ENCODE data around the gene KLK3.
A peak's percentile ranks its signal among the peaks of the same experiment; 100 is the strongest.

Gene KLK3

DNA sequence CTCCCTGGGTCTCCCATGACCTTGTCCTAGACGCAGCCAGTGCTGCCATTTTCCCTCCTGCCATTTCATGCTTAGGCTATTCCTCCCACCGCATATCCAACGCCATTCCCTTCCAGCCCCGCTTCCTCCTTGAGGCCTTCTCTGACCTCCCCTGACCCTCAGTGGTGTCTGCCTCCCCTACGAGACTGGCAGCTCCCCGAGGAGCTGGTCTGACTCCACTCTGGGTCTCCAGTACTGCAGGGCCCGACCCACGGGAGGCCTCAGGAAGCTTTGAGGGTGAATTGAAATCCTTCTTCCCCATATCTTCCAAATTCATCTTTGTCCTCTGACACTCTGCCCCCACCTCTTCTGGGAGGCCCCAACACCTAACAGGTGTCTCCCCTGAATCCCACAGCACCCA lies 22.0 kb upstream of the KLK3 start:
- no peak for DNase-seq

DNA sequence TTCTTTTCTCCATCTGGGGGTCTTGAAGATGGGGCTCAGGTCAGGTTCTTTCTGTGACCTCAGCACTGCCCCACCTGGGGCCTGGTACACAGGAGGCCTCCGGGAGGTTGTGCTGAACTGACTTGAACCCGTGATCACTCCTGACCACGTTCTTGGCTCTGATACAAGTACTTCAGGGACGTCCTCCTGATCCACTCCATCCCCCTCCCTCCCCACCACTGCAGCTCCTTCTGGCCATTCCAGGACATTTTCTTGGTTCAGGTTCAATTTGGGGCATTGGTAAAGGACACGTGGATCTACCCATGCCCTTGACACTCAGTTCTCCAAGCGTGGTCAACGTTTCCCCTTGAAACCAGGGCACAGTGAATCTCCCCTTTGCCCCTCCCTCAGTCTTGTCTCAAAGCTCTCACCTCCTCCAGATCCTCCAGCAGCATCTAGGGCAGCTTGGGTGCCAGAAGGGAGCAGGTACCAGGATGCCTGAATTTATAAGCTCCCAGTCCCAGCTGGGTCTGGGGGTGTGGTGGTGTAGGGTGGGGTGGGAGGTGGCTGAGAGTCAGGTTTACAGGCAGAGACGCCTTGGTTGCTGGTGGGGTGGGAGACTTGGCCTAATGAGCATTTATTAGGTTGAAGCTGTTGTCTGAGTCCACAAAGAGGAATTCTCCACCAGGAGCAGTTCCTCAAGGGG lies 21.5 kb upstream of the KLK3 start, which contains the start of gene KLK15:
TSS of gene KLK15 (minus strand) at position 458 of the 685 bp plus-strand sequence. CDS start 2,082 bp downstream, outside the sequence.
- no peak for DNase-seq

DNA sequence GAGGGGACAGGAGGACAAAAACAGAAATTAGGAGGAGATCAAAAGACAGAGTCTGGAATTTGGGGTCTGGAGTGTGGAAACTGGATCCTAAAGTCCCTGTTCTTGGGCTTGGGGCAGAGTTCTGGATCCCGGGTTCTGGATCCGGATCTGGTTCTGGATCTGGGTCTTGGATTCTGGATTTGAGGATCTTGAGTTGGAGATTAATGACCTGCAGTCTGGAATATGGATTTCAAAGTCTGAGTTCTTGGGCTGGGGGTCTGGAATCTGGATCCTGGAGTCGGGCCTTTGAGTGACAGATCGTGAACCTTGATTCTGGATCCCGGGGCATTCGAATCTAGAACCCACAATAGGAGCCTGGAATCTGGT lies 20.9 kb upstream of the KLK3 start:
- no peak for DNase-seq

DNA sequence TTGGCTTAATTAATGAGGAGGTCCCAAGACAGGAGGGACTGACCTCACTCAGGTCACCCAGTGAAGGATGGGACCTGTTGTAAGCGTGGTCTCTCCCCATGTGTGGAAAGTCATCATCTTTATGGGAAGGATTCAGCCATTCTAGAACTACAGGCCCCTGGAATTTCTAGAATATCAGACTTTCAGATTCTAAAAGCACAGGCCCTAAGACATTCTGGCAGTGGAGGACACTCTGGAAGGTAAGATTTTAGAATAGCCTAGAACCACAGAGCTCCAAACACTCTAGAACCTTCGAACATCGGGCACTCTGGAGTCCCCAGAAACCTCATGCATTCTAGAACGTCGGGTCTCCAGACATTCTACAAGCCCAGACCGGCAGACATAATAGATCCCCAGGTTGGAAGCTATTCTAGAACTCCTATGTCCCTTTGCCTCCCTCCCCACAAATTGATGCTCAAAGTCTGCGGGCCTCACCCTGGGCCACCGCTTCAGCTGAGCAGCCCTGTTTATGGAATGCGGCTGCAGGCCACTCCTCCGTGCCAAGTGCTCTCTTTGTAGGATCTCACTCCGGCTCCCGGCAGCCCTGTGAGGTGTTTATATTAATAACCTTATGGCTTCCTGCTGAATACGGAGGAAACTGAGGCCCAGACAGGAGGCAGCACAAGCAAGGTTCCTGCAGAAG lies 19.5 kb upstream of the KLK3 start:
- DNase-seq: no peak

DNA sequence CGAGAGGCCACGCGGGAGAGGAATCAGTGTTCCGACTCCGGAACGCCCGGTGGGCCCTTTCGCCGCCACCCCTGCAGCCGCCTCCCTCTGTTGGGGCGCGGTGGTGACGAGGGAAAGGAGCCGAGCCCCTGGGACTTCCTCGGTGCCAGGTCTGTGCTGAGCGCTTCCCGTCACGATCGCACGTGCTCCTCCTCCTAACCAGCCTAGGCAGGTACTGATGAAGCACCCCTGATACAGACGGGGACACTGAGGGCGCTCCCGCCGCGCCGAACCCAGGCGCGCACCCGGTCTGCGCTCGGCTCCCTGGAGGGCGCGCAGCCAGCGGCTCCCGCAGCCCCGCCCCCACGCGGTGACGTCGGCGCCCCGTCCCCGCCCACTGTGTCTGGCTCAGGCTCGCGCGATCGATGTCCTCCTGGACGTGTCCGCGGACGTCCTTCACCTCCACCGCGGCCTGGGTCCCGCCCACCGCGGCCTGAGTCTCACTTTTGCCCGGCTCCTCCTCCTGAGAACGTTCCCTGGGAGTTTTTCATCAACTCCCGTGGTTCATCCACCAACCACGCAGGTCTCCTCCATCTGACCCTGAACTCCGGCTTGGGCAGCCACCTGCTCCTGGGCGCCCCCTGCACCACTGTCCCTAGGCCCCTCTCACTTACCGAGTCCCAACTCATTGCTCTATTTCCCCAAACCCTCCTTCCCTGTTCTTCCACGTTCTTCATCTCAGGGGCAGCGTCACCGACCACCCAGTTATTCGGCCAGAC lies 18.8 kb upstream of the KLK3 start:
- DNase-seq: peak; percentile 30 to 54 (median 32)

DNA sequence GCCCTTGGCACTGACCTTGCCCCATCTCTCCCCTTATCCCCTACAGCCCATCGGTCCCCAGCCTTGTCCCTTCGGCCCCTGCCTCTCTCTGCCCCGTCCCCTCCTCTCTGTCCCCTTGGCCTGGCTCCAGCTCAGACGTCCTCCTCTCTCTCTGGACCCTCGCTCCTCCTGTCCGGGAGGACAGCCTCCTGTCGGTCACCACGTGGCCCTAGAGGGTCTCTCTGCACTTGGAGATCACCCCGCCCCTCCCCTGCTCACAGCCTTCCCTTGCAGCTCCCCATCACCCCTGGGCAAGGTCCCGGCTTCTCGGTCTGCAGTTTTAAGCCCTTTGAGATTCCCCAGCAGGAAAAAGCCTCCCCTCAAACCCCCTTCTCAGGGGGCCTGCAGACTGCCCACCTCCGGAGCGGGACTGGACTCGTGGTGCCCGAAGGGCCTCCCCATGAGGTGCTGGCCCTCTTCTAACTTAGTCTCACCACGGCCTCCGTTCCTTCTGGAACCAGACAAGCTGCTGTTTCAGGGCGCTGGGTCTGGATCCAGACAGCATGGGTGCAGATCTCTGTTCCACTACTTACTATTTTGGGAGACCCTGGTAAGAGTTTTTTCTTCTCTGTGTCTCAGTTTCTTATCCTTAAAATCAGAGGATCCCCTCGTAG lies 18.0 kb upstream of the KLK3 start:
- no peak for DNase-seq

DNA sequence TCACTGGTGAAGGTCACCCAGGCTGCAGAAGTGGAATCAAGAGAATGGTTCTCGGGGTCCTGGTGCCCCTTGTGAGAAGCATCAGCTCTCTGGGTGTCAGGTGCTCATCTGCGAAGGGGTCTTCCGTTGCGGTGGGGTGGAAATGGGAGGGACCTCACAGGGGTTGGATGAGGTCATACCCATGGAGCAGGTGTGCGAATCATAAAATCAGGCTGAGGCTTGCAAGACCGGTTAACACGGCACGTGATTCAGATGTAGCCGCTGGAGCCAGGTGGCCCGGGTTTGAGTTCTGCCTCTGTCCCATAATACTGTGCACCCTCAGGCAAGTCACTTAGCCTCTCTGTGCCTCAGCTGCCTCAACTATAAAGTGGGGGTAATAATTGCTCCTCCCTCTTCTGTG lies 17.4 kb upstream of the KLK3 start:
- DNase-seq: no peak

DNA sequence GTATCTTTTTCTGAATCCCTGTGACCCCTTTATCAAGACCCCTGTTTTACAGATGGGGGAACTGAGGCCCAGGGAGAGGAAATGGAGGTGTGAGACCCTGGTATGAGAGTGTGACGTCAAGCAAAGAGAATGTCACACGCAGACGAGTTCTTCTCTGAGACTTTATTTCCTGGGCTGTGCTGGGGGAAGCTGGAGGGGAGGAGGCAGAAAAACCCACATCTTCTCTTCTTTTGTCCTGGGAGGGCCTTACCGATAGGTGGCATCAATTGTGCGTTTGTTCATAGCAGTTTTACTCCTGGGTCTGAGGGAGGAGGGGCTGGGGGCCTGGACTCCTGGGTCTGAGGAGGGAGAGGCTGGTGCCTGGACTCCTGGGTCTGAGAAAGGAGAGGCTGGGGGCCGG lies 16.5 kb upstream of the KLK3 start:
- DNase-seq: no peak

DNA sequence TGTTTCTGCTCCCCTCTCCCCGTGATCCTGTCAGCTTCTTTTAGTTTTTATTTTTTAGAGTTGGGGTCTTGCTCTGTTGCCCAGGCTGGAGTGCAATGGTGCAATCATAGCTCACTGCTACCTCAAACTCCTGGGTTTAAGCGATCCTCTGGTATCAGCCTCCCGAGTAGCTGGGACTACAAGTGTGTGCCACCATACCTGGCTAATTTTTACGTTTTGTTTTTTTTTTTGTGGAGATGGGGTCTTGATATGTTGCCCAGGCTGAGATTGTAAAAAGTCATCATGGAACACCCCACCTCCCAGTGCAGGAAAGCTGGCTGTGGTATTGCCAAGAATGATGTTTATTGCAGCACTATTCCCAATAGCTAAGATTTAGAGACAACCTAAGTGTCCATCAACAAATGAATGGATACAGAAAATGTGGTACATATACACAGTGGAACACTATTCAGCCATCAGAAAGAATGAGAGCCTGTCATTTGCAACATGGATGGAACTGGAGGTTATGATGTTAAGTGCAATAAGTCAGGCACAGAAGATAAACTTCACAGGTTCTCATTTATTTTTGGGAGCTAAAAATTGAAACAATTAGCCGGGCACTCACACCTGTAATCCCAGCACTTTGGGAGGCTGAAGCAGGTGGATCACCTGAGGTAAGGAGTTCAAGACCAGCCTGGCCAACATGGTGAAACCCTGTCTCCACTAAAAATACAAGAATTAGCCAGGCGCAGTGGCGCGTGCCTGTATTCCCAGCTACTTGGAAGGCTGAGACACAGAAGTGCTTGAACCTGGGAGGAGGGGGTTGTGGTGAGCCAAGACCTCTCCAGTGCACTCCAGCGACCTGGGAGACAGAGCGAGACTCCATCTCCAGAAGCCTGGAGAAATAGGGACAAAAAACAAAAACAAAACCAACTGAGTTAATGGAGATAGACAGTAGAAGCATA lies 14.7 kb upstream of the KLK3 start:
- DNase-seq: no peak

DNA sequence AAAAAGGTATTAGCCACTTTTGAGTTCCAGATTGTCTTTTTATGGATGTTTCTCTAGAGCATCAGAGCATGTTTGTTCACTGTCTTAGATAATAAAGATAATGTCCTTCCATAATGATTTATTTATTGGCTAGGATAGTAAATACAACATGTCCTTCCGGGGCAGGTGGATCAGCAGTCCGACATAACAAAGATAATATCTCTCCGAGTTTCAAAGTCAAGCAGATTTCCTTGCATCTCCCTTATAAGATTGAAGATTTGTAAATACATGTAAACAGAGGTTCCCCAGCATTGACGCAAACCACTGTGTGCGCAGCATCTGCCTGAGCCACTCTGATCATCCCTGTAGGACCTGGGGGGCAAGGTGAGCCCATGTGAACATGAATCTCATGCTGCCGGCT lies 12.6 kb upstream of the KLK3 start:
- no peak for DNase-seq

DNA sequence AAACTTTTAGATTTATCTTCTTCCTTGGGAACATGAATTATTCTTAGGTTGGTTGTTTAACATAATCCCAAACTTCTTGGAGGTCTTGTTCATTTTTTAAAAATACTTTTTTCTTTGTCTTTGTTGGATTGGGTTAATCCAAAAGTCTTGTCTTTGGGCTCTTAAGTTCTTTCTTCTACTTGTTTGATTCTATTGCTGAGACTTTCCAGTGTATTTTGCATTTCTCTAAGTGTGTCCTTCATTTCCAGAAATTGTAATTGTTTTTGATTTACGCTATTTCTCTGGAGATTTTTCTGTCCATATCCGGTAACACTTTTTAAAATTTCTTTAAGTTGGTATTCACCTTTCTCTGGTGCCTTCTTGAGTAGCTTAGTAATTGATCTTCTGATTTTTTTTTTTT lies 11.5 kb upstream of the KLK3 start:
- no peak for DNase-seq

DNA sequence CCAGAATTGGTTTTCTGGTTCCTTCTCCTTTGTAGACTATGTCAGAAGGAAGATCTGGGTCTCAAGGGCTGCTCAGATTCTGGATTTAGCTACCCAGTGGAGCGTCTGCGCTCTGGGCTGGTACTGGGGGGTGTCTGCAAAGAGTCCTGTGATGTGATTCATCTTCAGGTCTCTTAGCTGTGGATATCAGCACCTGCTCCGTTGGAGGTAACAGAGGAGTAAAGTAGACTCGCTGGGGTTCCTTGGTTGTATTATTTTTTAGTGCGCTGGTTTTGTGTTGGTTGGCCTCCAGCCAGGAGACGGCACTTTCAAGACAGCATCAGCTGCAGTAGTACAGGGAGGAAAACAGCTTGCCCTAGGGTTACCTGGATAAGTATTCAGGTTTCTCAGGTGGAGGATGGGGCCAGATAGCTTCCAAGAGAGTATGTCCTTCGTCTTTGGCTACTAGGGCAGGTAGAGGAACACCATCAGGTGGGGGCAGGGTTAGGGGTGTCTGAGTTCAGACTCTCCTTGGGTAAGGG lies 11.0 kb upstream of the KLK3 start:
- no peak for DNase-seq

DNA sequence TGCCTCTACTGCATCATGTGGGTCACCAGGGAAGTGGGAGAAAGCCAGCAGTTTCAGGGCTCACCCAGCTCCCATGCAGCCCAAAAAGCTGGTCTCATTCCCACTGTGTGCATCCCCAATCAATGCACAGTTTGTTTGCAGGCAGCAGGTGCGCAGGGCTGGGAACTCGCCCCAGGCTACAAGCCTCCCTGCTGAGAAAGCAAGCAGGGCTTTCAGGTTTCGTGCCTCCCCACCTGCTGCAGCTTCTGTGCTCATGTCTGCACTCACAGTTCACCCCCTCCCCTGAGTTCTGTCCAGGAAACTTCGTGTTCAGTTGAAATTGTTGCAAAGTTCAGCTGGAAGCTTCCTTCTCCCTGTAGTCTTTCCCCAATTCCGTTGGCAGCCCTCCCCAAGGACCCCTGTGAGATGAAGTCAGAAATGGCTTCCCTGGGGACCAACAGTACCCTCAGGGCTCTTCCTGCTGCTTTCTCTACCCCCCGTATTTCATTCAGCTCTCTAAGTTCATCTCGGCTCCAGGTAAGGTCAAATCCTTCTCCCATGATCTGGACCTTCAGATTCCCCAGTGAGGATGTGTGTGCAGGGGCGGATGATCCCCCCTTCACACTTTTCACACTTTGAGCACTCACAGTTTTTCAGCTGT lies 10.3 kb upstream of the KLK3 start:
- no peak for DNase-seq

DNA sequence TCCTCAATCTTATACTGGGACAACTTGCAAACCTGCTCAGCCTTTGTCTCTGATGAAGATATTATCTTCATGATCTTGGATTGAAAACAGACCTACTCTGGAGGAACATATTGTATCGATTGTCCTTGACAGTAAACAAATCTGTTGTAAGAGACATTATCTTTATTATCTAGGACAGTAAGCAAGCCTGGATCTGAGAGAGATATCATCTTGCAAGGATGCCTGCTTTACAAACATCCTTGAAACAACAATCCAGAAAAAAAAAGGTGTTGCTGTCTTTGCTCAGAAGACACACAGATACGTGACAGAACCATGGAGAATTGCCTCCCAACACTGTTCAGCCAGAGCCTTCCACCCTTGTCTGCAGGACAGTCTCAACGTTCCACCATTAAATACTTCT lies 4.0 kb upstream of the KLK3 start:
- DNase-seq: no peak

DNA sequence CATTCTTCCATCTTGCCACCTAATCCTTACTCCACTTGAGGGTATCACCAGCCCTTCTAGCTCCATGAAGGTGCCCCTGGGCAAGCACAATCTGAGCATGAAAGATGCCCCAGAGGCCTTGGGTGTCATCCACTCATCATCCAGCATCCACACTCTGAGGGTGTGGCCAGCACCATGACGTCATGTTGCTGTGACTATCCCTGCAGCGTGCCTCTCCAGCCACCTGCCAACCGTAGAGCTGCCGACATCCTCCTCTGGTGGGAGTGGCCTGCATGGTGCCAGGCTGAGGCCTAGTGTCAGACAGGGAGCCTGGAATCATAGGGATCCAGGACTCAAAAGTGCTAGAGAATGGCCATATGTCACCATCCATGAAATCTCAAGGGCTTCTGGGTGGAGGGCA lies 3.1 kb upstream of the KLK3 start:
- no peak for DNase-seq

DNA sequence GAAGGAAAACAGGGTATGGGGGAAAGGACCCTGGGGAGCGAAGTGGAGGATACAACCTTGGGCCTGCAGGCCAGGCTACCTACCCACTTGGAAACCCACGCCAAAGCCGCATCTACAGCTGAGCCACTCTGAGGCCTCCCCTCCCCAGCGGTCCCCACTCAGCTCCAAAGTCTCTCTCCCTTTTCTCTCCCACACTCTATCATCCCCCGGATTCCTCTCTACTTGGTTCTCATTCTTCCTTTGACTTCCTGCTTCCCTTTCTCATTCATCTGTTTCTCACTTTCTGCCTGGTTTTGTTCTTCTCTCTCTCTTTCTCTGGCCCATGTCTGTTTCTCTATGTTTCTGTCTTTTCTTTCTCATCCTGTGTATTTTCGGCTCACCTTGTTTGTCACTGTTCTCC lies 2.7 kb downstream of the KLK3 start:
- no peak for DNase-seq

DNA sequence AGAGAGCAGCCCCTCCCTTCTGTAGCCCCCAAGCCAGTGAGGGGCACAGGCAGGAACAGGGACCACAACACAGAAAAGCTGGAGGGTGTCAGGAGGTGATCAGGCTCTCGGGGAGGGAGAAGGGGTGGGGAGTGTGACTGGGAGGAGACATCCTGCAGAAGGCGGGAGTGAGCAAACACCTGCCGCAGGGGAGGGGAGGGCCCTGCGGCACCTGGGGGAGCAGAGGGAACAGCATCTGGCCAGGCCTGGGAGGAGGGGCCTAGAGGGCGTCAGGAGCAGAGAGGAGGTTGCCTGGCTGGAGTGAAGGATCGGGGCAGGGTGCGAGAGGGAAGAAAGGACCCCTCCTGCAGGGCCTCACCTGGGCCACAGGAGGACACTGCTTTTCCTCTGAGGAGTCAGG lies 4.2 kb downstream of the KLK3 start:
- DNase-seq: no peak

DNA sequence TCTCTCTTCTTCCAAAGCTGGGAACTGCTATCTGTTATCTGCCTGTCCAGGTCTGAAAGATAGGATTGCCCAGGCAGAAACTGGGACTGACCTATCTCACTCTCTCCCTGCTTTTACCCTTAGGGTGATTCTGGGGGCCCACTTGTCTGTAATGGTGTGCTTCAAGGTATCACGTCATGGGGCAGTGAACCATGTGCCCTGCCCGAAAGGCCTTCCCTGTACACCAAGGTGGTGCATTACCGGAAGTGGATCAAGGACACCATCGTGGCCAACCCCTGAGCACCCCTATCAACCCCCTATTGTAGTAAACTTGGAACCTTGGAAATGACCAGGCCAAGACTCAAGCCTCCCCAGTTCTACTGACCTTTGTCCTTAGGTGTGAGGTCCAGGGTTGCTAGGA lies 5.1 kb downstream of the KLK3 start:
- no peak for DNase-seq

DNA sequence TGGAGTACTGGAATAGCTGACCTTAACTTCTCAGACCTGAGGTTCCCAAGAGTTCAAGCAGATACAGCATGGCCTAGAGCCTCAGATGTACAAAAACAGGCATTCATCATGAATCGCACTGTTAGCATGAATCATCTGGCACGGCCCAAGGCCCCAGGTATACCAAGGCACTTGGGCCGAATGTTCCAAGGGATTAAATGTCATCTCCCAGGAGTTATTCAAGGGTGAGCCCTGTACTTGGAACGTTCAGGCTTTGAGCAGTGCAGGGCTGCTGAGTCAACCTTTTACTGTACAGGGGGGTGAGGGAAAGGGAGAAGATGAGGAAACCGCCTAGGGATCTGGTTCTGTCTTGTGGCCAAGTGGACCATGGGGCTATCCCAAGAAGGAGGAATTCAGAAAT lies 6.3 kb downstream of the KLK3 start:
- no peak for DNase-seq

DNA sequence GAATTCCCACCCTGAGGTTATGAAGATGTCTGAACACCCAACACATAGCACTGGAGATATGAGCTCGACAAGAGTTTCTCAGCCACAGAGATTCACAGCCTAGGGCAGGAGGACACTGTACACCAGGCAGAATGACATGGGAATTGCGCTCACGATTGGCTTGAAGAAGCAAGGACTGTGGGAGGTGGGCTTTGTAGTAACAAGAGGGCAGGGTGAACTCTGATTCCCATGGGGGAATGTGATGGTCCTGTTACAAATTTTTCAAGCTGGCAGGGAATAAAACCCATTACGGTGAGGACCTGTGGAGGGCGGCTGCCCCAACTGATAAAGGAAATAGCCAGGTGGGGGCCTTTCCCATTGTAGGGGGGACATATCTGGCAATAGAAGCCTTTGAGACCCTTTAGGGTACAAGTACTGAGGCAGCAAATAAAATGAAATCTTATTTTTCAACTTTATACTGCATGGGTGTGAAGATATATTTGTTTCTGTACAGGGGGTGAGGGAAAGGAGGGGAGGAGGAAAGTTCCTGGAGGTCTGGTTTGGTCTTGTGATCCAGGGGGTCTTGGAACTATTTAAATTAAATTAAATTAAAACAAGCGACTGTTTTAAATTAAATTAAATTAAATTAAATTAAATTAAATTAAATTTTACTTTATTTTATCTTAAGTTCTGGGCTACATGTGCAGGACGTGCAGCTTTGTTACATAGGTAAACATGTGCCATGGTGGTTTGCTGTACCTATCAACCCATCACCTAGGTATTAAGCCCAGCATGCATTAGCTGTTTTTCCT lies 7.0 kb downstream of the KLK3 start:
- no peak for DNase-seq

DNA sequence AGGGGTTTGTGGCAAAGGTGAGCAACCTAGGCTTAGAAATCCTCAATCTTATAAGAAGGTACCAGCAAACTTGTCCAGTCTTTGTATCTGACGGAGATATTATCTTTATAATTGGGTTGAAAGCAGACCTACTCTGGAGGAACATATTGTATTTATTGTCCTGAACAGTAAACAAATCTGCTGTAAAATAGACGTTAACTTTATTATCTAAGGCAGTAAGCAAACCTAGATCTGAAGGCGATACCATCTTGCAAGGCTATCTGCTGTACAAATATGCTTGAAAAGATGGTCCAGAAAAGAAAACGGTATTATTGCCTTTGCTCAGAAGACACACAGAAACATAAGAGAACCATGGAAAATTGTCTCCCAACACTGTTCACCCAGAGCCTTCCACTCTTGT lies 14.8 kb downstream of the KLK3 start:
- no peak for DNase-seq

All from activated CD4-positive, CD25-positive, alpha-beta regulatory T cell (primary cell).